Measurements from ENCODE around the gene CTDSP1.

DNA sequence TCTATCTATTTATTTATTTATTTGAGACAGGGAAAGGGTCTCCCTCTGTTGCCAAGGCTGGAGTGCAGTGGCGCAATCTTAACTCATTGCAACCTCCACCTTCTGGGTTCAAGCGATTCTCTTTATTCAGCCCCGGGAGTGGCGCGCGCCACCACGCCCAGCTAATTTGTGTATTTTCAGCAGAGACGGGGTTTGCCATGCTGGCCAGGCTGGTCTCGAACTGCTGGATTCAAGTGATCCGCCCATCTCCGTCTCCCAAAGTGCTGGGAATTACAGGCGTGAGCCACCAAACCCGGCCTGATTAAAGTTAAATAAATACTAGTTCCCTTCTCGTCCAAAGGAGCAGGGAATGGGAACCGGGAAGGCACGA lies 4.2 kb upstream of the CTDSP1 start:
- TF ChIP-seq POLR2A (IDR thresholded peaks at IDR 0.05; ENCODE audit: low read depth, low read length) (no peak), POLR2AphosphoS5 (IDR thresholded peaks at IDR 0.05; ENCODE audit: low read depth, low read length) (no peak), TAF1 (IDR thresholded peaks at IDR 0.05; ENCODE audit: low read depth, low read length) (no peak), SPI1 (IDR thresholded peaks at IDR 0.05; ENCODE audit: low read depth, low read length) (no peak), POU2F2 (IDR thresholded peaks at IDR 0.05; ENCODE audit: low read depth, low read length) (no peak)
